Spleen (tissue), 11 donors: ENCODE measurements around the gene CYP4F3. TPM values are rescaled to one million over a fixed set of nuclear protein-coding genes. Genes with fewer than 3 reads are reported as not detected.

Experiments used
- DNase-seq: peaks from one replicate; pipeline ENCODE4 v3.0.0-alpha.2; 2020
- H3K27ac ChIP-seq, 8 donors: fragments of 200-600 bp; sonication (generic) in 7 of 8; 1 replicate in 4 of 8; 2 replicates in 4 of 8; pipeline versions ENCODE4 v1.5.0 to v1.8.0; 2016 to 2021; ENCODE audit warnings: inconsistent platforms in 4 of 8, mild to moderate bottlenecking in 4 of 8, moderate library complexity in 1 of 8
- H3K27me3 ChIP-seq, 7 donors: fragments of 200-600 bp; sonication (generic) in 6 of 7; replicated peaks in 1 of 7; 1 replicate in 4 of 7; 2 replicates in 3 of 7; pipeline versions ENCODE4 v1.5.0 to v1.8.0; 2016 to 2021; ENCODE audit warnings: inconsistent platforms in 3 of 7, mild to moderate bottlenecking in 1 of 7
- H3K36me3 ChIP-seq, 6 donors: fragments of 200-600 bp; sonication (generic) in 5 of 6; 1 replicate in 4 of 6; 2 replicates in 2 of 6; pipeline versions ENCODE4 v1.5.0 to v1.8.0; 2016 to 2021; ENCODE audit warnings: inconsistent platforms in 2 of 6
- H3K4me1 ChIP-seq, 6 donors: fragments of 200-600 bp; sonication (generic) in 5 of 6; 1 replicate in 3 of 6; 2 replicates in 3 of 6; pipeline versions ENCODE4 v1.5.0 to v1.8.0; 2016 to 2021; ENCODE audit warnings: inconsistent platforms in 3 of 6
- H3K4me3 ChIP-seq, 8 donors: fragments of 200-600 bp; sonication (generic) in 7 of 8; 1 replicate in 4 of 8; 2 replicates in 4 of 8; pipeline versions ENCODE4 v1.5.0 to v1.8.0; 2016 to 2021; ENCODE audit warnings: inconsistent platforms in 4 of 8, mild to moderate bottlenecking in 4 of 8, moderate library complexity in 2 of 8
- H3K9me3 ChIP-seq, 8 donors: fragments of 200-600 bp; sonication (generic) in 7 of 8; 1 replicate in 4 of 8; 2 replicates in 4 of 8; pipeline versions ENCODE4 v1.5.0 to v1.8.0; 2016 to 2021; ENCODE audit warnings: inconsistent platforms in 4 of 8
- POLR2A ChIP-seq, 3 donors: fragments of 450-650 bp; IDR thresholded peaks; one replicate each; pipeline ENCODE4 v1.5.1; 2017; ENCODE audit warnings: antibody characterized with exemption in 3 of 3, mild to moderate bottlenecking in 1 of 3
- POLR2AphosphoS5 ChIP-seq, 3 donors: sonication (generic); formaldehyde crosslinking; IDR thresholded peaks; one replicate each; pipeline ENCODE4 v1.5.1; 2017; ENCODE audit warnings: antibody characterized with exemption in 3 of 3
- WGBS, 5 donors: extraction: QIAGEN DNeasy Blood & Tissue Kit in 3 of 5; methylation state at CpG; one replicate each; pipeline versions ENCODE4 v1.1.5 to v1.1.7; 2013 to 2018; 5-methylcytosine and 5-hydroxymethylcytosine counted together
- intact Hi-C: fragments of 100-400 bp; cut with DNase I; formaldehyde crosslinking; loops from one replicate; pipeline ENCODE4 v1.15.0; 2023; ENCODE audit warnings: low total_unique reads
- polyA plus RNA-seq, 3 donors: library from polyadenylated mRNA; stranded (reverse); fragments of 200-250 nt; gene quantifications; one replicate each; pipeline ENCODE4 v1.2.1, GENCODE V29; 2013
- small RNA-seq, 4 donors: library from RNA; depleted of rRNA; stranded (forward); fragments of <200 nt; gene quantifications; one replicate each; pipeline ENCODE3, GENCODE V24; 2016
- total RNA-seq, 7 donors: library from RNA; depleted of rRNA in 3 of 7; stranded (reverse); fragments of >200 nt in 3 of 7; fragmentation: NEBNext Ultra II Directional in 4 of 7; extraction: Animal tissue kit (Norgen Biotek cat#: 25700) in 4 of 7; gene quantifications; one replicate each; pipeline versions ENCODE4 v1.1.0 to v1.2.1, GENCODE V29; 2016 to 2021
- donor health status: healthy with polysubstance abuse.
- donor health status: DM: no; HTN: no; CAD: no; lungs with moderate emphysema.
- donor health status: DM: no; HTN: no; CAD: no.
- donor health status: Bipolar disorder and iron deficiency.
- donor health status: healthy.
- donor health status: DM: no; HTN: no; CAD: no.
- donor health status: DM: yes; HTN: yes; CAD: no.

CYP4F3 gene
- total and polyA plus RNA-seq, 10 donors = 0.03 to 44.1 (median 5.2) TPM

- DNase-seq = peak; percentile 78
- TF ChIP-seq POLR2AphosphoS5 (IDR thresholded peaks at IDR 0.05) = peak in 1 of 3 donors; percentile 59
- no peak for TF ChIP-seq POLR2A (IDR thresholded peaks at IDR 0.05)
- H3K27ac ChIP-seq = no peak overlapping the region
- H3K4me1 ChIP-seq = peaks cover 0 to 14% (median 0%) of the 10 kb centered on the region in 6 donors
- H3K36me3 ChIP-seq = peaks cover 0 to 14% (median 0%) of the 10 kb centered on the region in 6 donors
- 0 to 9% (median 3%) methylated on average over 3 to 7 of the region's 7 CpGs for WGBS, 5 donors
- peaks cover 0 to 47% (median 0%) of the 10 kb centered on the region in 7 donors for H3K27me3 ChIP-seq
- intact Hi-C loops = no loop called here
- H3K9me3 ChIP-seq = peaks cover 0 to 10% (median 0%) of the 10 kb centered on the region in 8 donors
- H3K4me3 ChIP-seq = no peak overlapping the region
These were observed 61.8 kb downstream of the CYP4F3 start for GRCh38 chr19:15702534-15702930.

Small RNAs within 50 kb of the gene (small RNA-seq; reads per million reads assigned to genes)
- 0 reads per million in 4 donors for gene AD000091.1

Other genes starting within 250 kb of the CYP4F3 start
- 100 to 1,000 TPM; 121 to 236 (median 140) TPM for gene AKAP8L, start 221.9 kb upstream of the CYP4F3 start, total RNA-seq
- gene AKAP8L, start 221.9 kb upstream of the CYP4F3 start, polyA plus RNA-seq = 100 to 1,000 TPM in 1 of 3 donors, 10 to 100 TPM in 2; 41.2 to 131 (median 87.8) TPM
- 10 to 100 TPM; 23.1 to 33.7 (median 26.9) TPM for gene WIZ, start 190.9 kb upstream of the CYP4F3 start, total RNA-seq
- 10 to 100 TPM in 1 of 3 donors, 1 to 10 TPM in 2; 6.6 to 14.8 (median 7.0) TPM for gene WIZ, start 190.9 kb upstream of the CYP4F3 start, polyA plus RNA-seq
- 10 to 100 TPM; 43.9 to 79.1 (median 59.2) TPM for gene RASAL3, start 176.4 kb upstream of the CYP4F3 start, total RNA-seq
- 10 to 100 TPM; 31.7 to 66.8 (median 66.1) TPM for gene RASAL3, start 176.4 kb upstream of the CYP4F3 start, polyA plus RNA-seq
- under 1 TPM in 2 of 7 donors, not detected in 5; 0.10 to 0.16 TPM for gene PGLYRP2, start 161.4 kb upstream of the CYP4F3 start, total RNA-seq
- under 1 TPM in 2 of 3 donors, not detected in 1; 0.02 to 0.06 TPM for gene PGLYRP2, start 161.4 kb upstream of the CYP4F3 start, polyA plus RNA-seq
- gene CYP4F22, start 132.4 kb upstream of the CYP4F3 start, total RNA-seq = 1 to 10 TPM in 1 of 7 donors, under 1 TPM in 4, not detected in 2; 0.28 to 1.2 (median 0.37) TPM
- under 1 TPM; 0.10 to 0.17 (median 0.14) TPM for gene CYP4F22, start 132.4 kb upstream of the CYP4F3 start, polyA plus RNA-seq
- gene CYP4F8, start 25.7 kb upstream of the CYP4F3 start, total RNA-seq = not detected
- not detected for gene CYP4F8, start 25.7 kb upstream of the CYP4F3 start, polyA plus RNA-seq
- 1 to 10 TPM; 2.8 to 8.2 (median 4.2) TPM for gene CYP4F12, start 32.2 kb downstream of the CYP4F3 start, total RNA-seq
- 1 to 10 TPM; 1.9 to 8.3 (median 4.0) TPM for gene CYP4F12, start 32.2 kb downstream of the CYP4F3 start, polyA plus RNA-seq
- not detected for gene OR10H2, start 87.1 kb downstream of the CYP4F3 start, total RNA-seq
- not detected for gene OR10H2, start 87.1 kb downstream of the CYP4F3 start, polyA plus RNA-seq
- gene OR10H3, start 97.1 kb downstream of the CYP4F3 start, total RNA-seq = not detected
- not detected for gene OR10H3, start 97.1 kb downstream of the CYP4F3 start, polyA plus RNA-seq
- gene OR10H5, start 146.8 kb downstream of the CYP4F3 start, total RNA-seq = not detected
- not detected for gene OR10H5, start 146.8 kb downstream of the CYP4F3 start, polyA plus RNA-seq
- gene OR10H1, start 174.8 kb downstream of the CYP4F3 start, total RNA-seq = not detected
- gene OR10H1, start 174.8 kb downstream of the CYP4F3 start, polyA plus RNA-seq = not detected